GM23338 (cell line): ENCODE results near the gene BCAR3. TPM values are rescaled to one million over a fixed set of nuclear protein-coding genes. Genes with fewer than 3 reads are reported as not detected.
A peak's percentile ranks its signal among the peaks of the same experiment; 100 is the strongest.

Source experiments
- ATAC-seq: fragments of 200-7000 bp; cut with Tn5 transposase; 3 replicates; pipeline ENCODE4 v1.9.1; 2020
- DNase-seq: peaks from one replicate; pipeline ENCODE4 v3.0.0-alpha.2; 2015; ENCODE audit warnings: low spot score
- H2AFZ ChIP-seq: fragments of 200-600 bp; sonication (generic); 2 replicates; pipeline ENCODE4 v1.8.0; 2016; ENCODE audit warnings: antibody characterized with exemption, mild to moderate bottlenecking, moderate library complexity
- H3F3A ChIP-seq: fragments of 200-600 bp; sonication (generic); replicated peaks from 2 replicates; pipeline ENCODE4 v1.8.0; 2017; ENCODE audit warnings: antibody characterized with exemption, mixed run types, low read depth
- H3K27ac ChIP-seq: fragments of 200-600 bp; sonication (generic); 2 replicates; pipeline ENCODE4 v1.6.1; 2016; ENCODE audit warnings: low read depth
- H3K27me3 ChIP-seq: fragments of 200-600 bp; sonication (generic); 2 replicates; pipeline ENCODE4 v1.8.0; 2016; ENCODE audit warnings: mild to moderate bottlenecking, mixed run types, moderate library complexity; ENCODE audit not compliant: insufficient read depth
- H3K36me3 ChIP-seq: fragments of 200-600 bp; sonication (generic); 2 replicates; pipeline ENCODE4 v1.8.0; 2016; ENCODE audit warnings: mild to moderate bottlenecking; ENCODE audit not compliant: insufficient read depth
- H3K4me1 ChIP-seq: fragments of 200-600 bp; sonication (generic); 2 replicates; pipeline ENCODE4 v1.8.0; 2016; ENCODE audit warnings: mild to moderate bottlenecking, moderate library complexity; ENCODE audit not compliant: insufficient read depth
- H3K4me2 ChIP-seq: fragments of 200-600 bp; sonication (generic); 2 replicates; pipeline ENCODE4 v1.7.1; 2017; ENCODE audit warnings: mixed run types
- H3K4me3 ChIP-seq: fragments of 200-600 bp; sonication (generic); 2 replicates; pipeline ENCODE4 v1.6.1; 2016; ENCODE audit warnings: mixed run types
- H3K79me2 ChIP-seq: fragments of 200-600 bp; sonication (generic); replicated peaks from 2 replicates; pipeline ENCODE4 v1.8.0; 2017; ENCODE audit warnings: mild to moderate bottlenecking; ENCODE audit not compliant: insufficient read depth
- H3K9me2 ChIP-seq: fragments of 200-600 bp; sonication (generic); 2 replicates; pipeline ENCODE4 v1.8.0; 2017; ENCODE audit not compliant: insufficient read depth
- H4K20me1 ChIP-seq: fragments of 200-600 bp; sonication (generic); replicated peaks from 2 replicates; pipeline ENCODE4 v1.8.0; 2017; ENCODE audit warnings: mild to moderate bottlenecking; ENCODE audit not compliant: insufficient read depth
- H3K27ac Mint-ChIP-seq: 2 replicates; pipeline ENCODE4 v1.8.0; 2020; ENCODE audit warnings: inconsistent platforms, mild to moderate bottlenecking, moderate library complexity, mixed read lengths
- H3K27me3 Mint-ChIP-seq: 3 replicates; pipeline ENCODE4 v1.8.0; 2022; ENCODE audit warnings: low read depth, mild to moderate bottlenecking, moderate library complexity, mixed read lengths, inconsistent platforms; ENCODE audit not compliant: insufficient read depth, poor library complexity
- H3K36me3 Mint-ChIP-seq: 3 replicates; pipeline ENCODE4 v1.8.0; 2021; ENCODE audit warnings: low read depth, mild to moderate bottlenecking, inconsistent platforms, moderate library complexity, mixed read lengths
- H3K4me1 Mint-ChIP-seq: 3 replicates; pipeline ENCODE4 v1.8.0; 2020; ENCODE audit warnings: mild to moderate bottlenecking, inconsistent platforms, mixed read lengths
- H3K4me3 Mint-ChIP-seq: 3 replicates; pipeline ENCODE4 v1.8.0; 2021; ENCODE audit warnings: moderate library complexity, mild to moderate bottlenecking, inconsistent platforms, mixed read lengths
- H3K9me3 Mint-ChIP-seq: 3 replicates; pipeline ENCODE4 v1.8.0; 2020; ENCODE audit warnings: moderate library complexity, mild to moderate bottlenecking, inconsistent platforms, mixed read lengths
- CREB1 ChIP-seq: fragments of 250-450 bp; sonication (Bioruptor Pico); IDR thresholded peaks from 2 replicates; pipeline ENCODE4 v1.5.0; 2020; ENCODE audit warnings: low read depth, mild to moderate bottlenecking, moderate library complexity
- CTCF ChIP-seq, 2 experiments: fragments of 200-600 bp in 1 of 2; sonication (generic) in 1 of 2; conservative IDR thresholded peaks; 2 replicates each; pipeline versions ENCODE4 v1.5.1 to v1.6.1; 2016 to 2017; ENCODE audit warnings: antibody characterized with exemption in 2 of 2, low read depth in 2 of 2, mild to moderate bottlenecking in 2 of 2, moderate library complexity in 1 of 2
- EZH2 ChIP-seq: fragments of 200-600 bp; sonication (generic); IDR thresholded peaks from one replicate; pipeline ENCODE4 v1.8.0; 2017; ENCODE audit warnings: antibody characterized with exemption, mild to moderate bottlenecking, low read depth; ENCODE audit not compliant: unreplicated experiment
- EZH2phosphoT487 ChIP-seq: fragments of 200-600 bp; sonication (generic); IDR thresholded peaks from one replicate; pipeline ENCODE4 v1.8.1; 2018; ENCODE audit warnings: antibody characterized with exemption; ENCODE audit not compliant: unreplicated experiment
- JUNB ChIP-seq: IDR thresholded peaks from one replicate; pipeline ENCODE4 v1.6.1; 2016; ENCODE audit warnings: antibody characterized with exemption; ENCODE audit not compliant: unreplicated experiment
- NANOG ChIP-seq: IDR thresholded peaks from 2 replicates; pipeline ENCODE4 v1.6.1; 2016; ENCODE audit warnings: antibody characterized with exemption, borderline replicate concordance
- REST ChIP-seq: IDR thresholded peaks from one replicate; pipeline ENCODE4 v1.6.1; 2018; ENCODE audit warnings: antibody characterized with exemption; ENCODE audit not compliant: unreplicated experiment
- STAT1 ChIP-seq: IDR thresholded peaks from one replicate; pipeline ENCODE4 v1.6.1; 2016; ENCODE audit warnings: antibody characterized with exemption; ENCODE audit not compliant: unreplicated experiment
- ZNF114 ChIP-seq: fragments of 250-450 bp; sonication (Bioruptor Pico); IDR thresholded peaks from 2 replicates; pipeline ENCODE4 v1.5.0; 2020; ENCODE audit warnings: mild to moderate bottlenecking, moderate library complexity
- ZNF331 ChIP-seq: fragments of 250-450 bp; sonication (Bioruptor Pico); IDR thresholded peaks from 2 replicates; pipeline ENCODE4 v1.5.0; 2020; ENCODE audit warnings: low read depth, mild to moderate bottlenecking, moderate library complexity
- polyA plus RNA-seq: library from polyadenylated mRNA; unstranded; fragments of >200 nt; fragmentation: Nextera tagmentation; extraction: Ambion mirVana; gene quantifications from 2 replicates; pipeline ENCODE4 v1.2.1, GENCODE V29; 2016
- total RNA-seq: library from RNA; depleted of rRNA; stranded (reverse); fragments of >200 nt; shearing (Covaris generic); gene quantifications from 2 replicates; pipeline ENCODE4 v1.2.3, GENCODE V29; 2014
- TF ChIP-seq, protein P1 (sequence below): IDR thresholded peaks from 2 replicates; pipeline ENCODE4 v1.6.1; 2016; ENCODE audit warnings: antibody characterized with exemption

The BCAR3 gene
- total and polyA plus RNA-seq, 2 experiments from 2014 or later = 5.5 to 9.7 TPM

- H3K4me1 Mint-ChIP-seq = peaks cover 23% of the 10 kb centered on the region
- H3K27me3 ChIP-seq = no peaks in the 10 kb centered on the region
- ATAC-seq = no peak
- no peak overlapping the region for H3K4me2 ChIP-seq
- TF ChIP-seq STAT1 = no peak
- no peak for TF ChIP-seq EZH2phosphoT487
- no peak for TF ChIP-seq ZNF114 (CRISPR knock-in tag)
- no peak for TF ChIP-seq CTCF (conservative IDR thresholded peaks at IDR 0.05; ENCODE audit: low read depth in 2 of 2)
- TF ChIP-seq, protein P1, sequence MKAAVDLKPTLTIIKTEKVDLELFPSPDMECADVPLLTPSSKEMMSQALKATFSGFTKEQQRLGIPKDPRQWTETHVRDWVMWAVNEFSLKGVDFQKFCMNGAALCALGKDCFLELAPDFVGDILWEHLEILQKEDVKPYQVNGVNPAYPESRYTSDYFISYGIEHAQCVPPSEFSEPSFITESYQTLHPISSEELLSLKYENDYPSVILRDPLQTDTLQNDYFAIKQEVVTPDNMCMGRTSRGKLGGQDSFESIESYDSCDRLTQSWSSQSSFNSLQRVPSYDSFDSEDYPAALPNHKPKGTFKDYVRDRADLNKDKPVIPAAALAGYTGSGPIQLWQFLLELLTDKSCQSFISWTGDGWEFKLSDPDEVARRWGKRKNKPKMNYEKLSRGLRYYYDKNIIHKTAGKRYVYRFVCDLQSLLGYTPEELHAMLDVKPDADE = no peak
- no peaks in the 10 kb centered on the region for H3F3A ChIP-seq
- H3K4me1 ChIP-seq = peaks cover 10% of the 10 kb centered on the region; the same call in 1 of the 2 replicates
- H3K36me3 Mint-ChIP-seq = no peaks in the 10 kb centered on the region; the same call in 2 of the 3 replicates
- H4K20me1 ChIP-seq = no peaks in the 10 kb centered on the region
- no peaks in the 10 kb centered on the region for H3K9me3 Mint-ChIP-seq
- no peak overlapping the region for H3K27ac Mint-ChIP-seq
- H3K9me2 ChIP-seq = 0 out of 2 replicates have a peak, but pooled peaks cover 3% of the 10 kb centered on the region
- no peaks in the 10 kb centered on the region for H3K79me2 ChIP-seq
- no peak overlapping the region for H3K4me3 ChIP-seq
- H2AFZ ChIP-seq = no peak overlapping the region
- no peak overlapping the region for H3K4me3 Mint-ChIP-seq
- H3K27me3 Mint-ChIP-seq = peaks cover 6% of the 10 kb centered on the region
- H3K27ac ChIP-seq = no peak overlapping the region
- no peaks in the 10 kb centered on the region for H3K36me3 ChIP-seq
- no peak for DNase-seq
Observed at GRCh38 chr1:93723733-93724270, 42.2 kb upstream of the BCAR3 start.

- Mint-ChIP-seq H3K9me3 (no peaks in the 10 kb centered on the region), H3K27me3 (peaks cover 5% of the 10 kb centered on the region), H3K36me3 (no peaks in the 10 kb centered on the region; the same call in 2 of the 3 replicates), H3K27ac (no peak overlapping the region), H3K4me1 (peaks cover 22% of the 10 kb centered on the region), H3K4me3 (no peak overlapping the region)
- Histone ChIP-seq H4K20me1 (no peaks in the 10 kb centered on the region), H3K36me3 (no peaks in the 10 kb centered on the region), H3K27ac (no peak overlapping the region), H3K4me3 (no peak overlapping the region), H3F3A (no peaks in the 10 kb centered on the region), H3K4me1 (peaks cover 10% of the 10 kb centered on the region; the same call in 1 of the 2 replicates), H2AFZ (peak overlapping the region; percentile 83), H3K27me3 (no peaks in the 10 kb centered on the region), H3K79me2 (no peaks in the 10 kb centered on the region), H3K9me2 (0 out of 2 replicates have a peak, but pooled peaks cover 3% of the 10 kb centered on the region), H3K4me2 (no peak overlapping the region)
- ATAC-seq = no peak
- no peak for DNase-seq
- TF ChIP-seq CREB1 (CRISPR knock-in tag) (no peak), ZNF331 (no peak), NANOG (no peak), CTCF (conservative IDR thresholded peaks at IDR 0.05; ENCODE audit: low read depth in 2 of 2) (no peak), EZH2 (no peak), ZNF114 (CRISPR knock-in tag) (no peak), STAT1 (no peak), REST (no peak), EZH2phosphoT487 (no peak), JUNB (no peak)
- TF ChIP-seq, protein P1 = no peak
Observed at GRCh38 chr1:93723110-93723509, 41.5 kb upstream of the BCAR3 start.
